ENCODE results near the gene FUBP3.

FUBP3 gene

GRCh38 chr9:130635721-130636647, 56.6 kb downstream of the FUBP3 start:
- DNase-seq, result no peak
- no peaks in the 10 kb centered on the region for H3K4me1 ChIP-seq
- TF ChIP-seq CTCF (IDR thresholded peaks at IDR 0.05; ENCODE audit: low read depth, low read length), result no peak
- H3K36me3 ChIP-seq, result peaks cover 48% of the 10 kb centered on the region
- H3K4me3 ChIP-seq (ENCODE audit: low read depth, low read length), result no peak overlapping the region
- no peaks in the 10 kb centered on the region for H3K27me3 ChIP-seq
- H3K9me3 ChIP-seq, result no peaks in the 10 kb centered on the region

GRCh38 chr9:130636648-130637020, 57.3 kb downstream of the FUBP3 start:
- no peaks in the 10 kb centered on the region for H3K4me1 ChIP-seq
- peaks cover 41% of the 10 kb centered on the region for H3K36me3 ChIP-seq
- H3K9me3 ChIP-seq, result no peaks in the 10 kb centered on the region
- H3K27me3 ChIP-seq, result no peaks in the 10 kb centered on the region
- TF ChIP-seq CTCF (IDR thresholded peaks at IDR 0.05; ENCODE audit: low read depth, low read length), result no peak
- H3K4me3 ChIP-seq (ENCODE audit: low read depth, low read length), result no peak overlapping the region
- no peak for DNase-seq

- H3K4me1 ChIP-seq, result no peaks in the 10 kb centered on the region
- no peak for TF ChIP-seq CTCF (IDR thresholded peaks at IDR 0.05; ENCODE audit: low read depth, low read length)
- H3K36me3 ChIP-seq, result peaks cover 26% of the 10 kb centered on the region
- H3K9me3 ChIP-seq, result no peaks in the 10 kb centered on the region
- H3K4me3 ChIP-seq (ENCODE audit: low read depth, low read length), result no peak overlapping the region
- no peaks in the 10 kb centered on the region for H3K27me3 ChIP-seq
- DNase-seq, result no peak
These were observed 59.1 kb downstream of the FUBP3 start for GRCh38 chr9:130638284-130639123.

- no peak for DNase-seq
- TF ChIP-seq CTCF (IDR thresholded peaks at IDR 0.05; ENCODE audit: low read depth, low read length), result no peak
- Histone ChIP-seq H3K36me3 (peaks cover 23% of the 10 kb centered on the region), H3K4me3 (ENCODE audit: low read depth, low read length) (peak overlapping the region; percentile 28), H3K27me3 (no peaks in the 10 kb centered on the region), H3K4me1 (no peaks in the 10 kb centered on the region), H3K9me3 (no peaks in the 10 kb centered on the region)
These were observed 59.9 kb downstream of the FUBP3 start for GRCh38 chr9:130639124-130639765.

GRCh38 chr9:130639866-130640555, 60.6 kb downstream of the FUBP3 start:
- Histone ChIP-seq H3K9me3 (no peaks in the 10 kb centered on the region), H3K4me1 (no peaks in the 10 kb centered on the region), H3K4me3 (ENCODE audit: low read depth, low read length) (no peak overlapping the region; the same call in none of the 2 replicates), H3K36me3 (peaks cover 17% of the 10 kb centered on the region), H3K27me3 (no peaks in the 10 kb centered on the region)
- TF ChIP-seq CTCF (IDR thresholded peaks at IDR 0.05; ENCODE audit: low read depth, low read length), result no peak
- DNase-seq, result no peak

Data from BE2C (cell line).